Tongue (tissue), 3 donors: ENCODE data around the gene HOXB3. TPM values are rescaled to one million over a fixed set of nuclear protein-coding genes. Genes with fewer than 3 reads are reported as not detected.

Experiments
- DNase-seq: peaks from one replicate; pipeline ENCODE4 v3.0.0-alpha.2; 2015
- small RNA-seq: library from RNA; depleted of rRNA; stranded (forward); fragments of <200 nt; gene quantifications from one replicate; pipeline ENCODE3, GENCODE V24; 2014; ENCODE audit warnings: low replicate concordance
- total RNA-seq: library from RNA; depleted of rRNA; stranded (reverse); fragments of >200 nt; gene quantifications from one replicate; pipeline ENCODE4 v1.2.3, GENCODE V29; 2014

The HOXB3 gene
- total RNA-seq, 1 donor from 2014 or later, result 3.4 TPM

- DNase-seq, result no peak
Observed at GRCh38 chr17:48500435-48501426, 89.3 kb downstream of the HOXB3 start.

GRCh38 chr17:48499735-48500434, 90.2 kb downstream of the HOXB3 start:
- DNase-seq, result no peak

DNA sequence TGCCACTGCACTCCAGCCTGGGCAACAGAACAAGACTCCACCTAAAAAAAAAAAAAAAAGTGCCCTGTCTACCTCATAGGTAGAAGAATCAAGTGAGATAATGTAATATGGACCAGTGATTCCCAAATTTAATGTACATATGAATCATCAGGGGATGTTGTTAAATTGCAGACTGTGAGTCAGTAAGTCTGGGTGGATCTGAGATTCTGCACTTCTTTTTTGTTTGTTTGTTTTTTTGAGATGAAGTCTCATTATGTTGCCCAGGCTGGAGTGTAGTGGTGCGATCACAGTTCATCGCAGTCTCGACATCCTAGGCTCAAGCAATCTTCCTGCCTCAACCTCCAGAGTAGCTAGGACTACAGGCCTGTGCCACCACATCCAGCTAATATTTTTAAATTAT, 90.8 kb downstream of the HOXB3 start:
- no peak for DNase-seq

Small RNA genes lying within 50 kb of the gene (small RNA-seq; reads per million reads assigned to genes)
- not detected for gene MIR196A1

Other genes with a start within 250 kb of the HOXB3 start
- gene SKAP1, start 160.0 kb downstream of the HOXB3 start, total RNA-seq, result 0.41 TPM
- not detected for gene HOXB1, start 59.2 kb downstream of the HOXB3 start, total RNA-seq
- gene HOXB2, start 45.1 kb downstream of the HOXB3 start, total RNA-seq, result 4.1 TPM
- 0.92 TPM for gene HOXB4, start 11.9 kb downstream of the HOXB3 start, total RNA-seq
- not detected for gene HOXB5, start 3.5 kb upstream of the HOXB3 start, total RNA-seq
- gene HOXB6, start 14.7 kb upstream of the HOXB3 start, total RNA-seq, result not detected
- gene HOXB7, start 20.8 kb upstream of the HOXB3 start, total RNA-seq, result 0.51 TPM
- gene HOXB8, start 25.1 kb upstream of the HOXB3 start, total RNA-seq, result not detected
- not detected for gene HOXB9, start 36.1 kb upstream of the HOXB3 start, total RNA-seq
- not detected for gene PRAC1, start 132.3 kb upstream of the HOXB3 start, total RNA-seq
- not detected for gene PRAC2, start 132.9 kb upstream of the HOXB3 start, total RNA-seq
- not detected for gene HOXB13, start 138.5 kb upstream of the HOXB3 start, total RNA-seq
- not detected for gene TTLL6, start 227.0 kb upstream of the HOXB3 start, total RNA-seq
- 63.4 TPM for gene CALCOCO2, start 240.8 kb upstream of the HOXB3 start, total RNA-seq